Measurements from ENCODE around the gene DENND1C. TPM values are rescaled to one million over a fixed set of nuclear protein-coding genes. Genes with fewer than 3 reads are reported as not detected.

The DENND1C gene
- total RNA-seq, 2 donors from 2014 or later: 0.30 to 0.75 TPM

GRCh38 chr19:6452223-6452614 is 29.4 kb downstream of the DENND1C start:
- Histone ChIP-seq H3K27me3 (no peaks in the 10 kb centered on the region), H3K4me1 (no peaks in the 10 kb centered on the region), H3K36me3 (peaks cover 44% of the 10 kb centered on the region), H3K9me3 (peaks cover 6 to 16% of the 10 kb centered on the region in 2 donors), H3K27ac (no peak overlapping the region), H3K4me3 (no peak overlapping the region)
- no peak for DNase-seq (ENCODE audit: low spot score)
- TF ChIP-seq, protein P1, sequence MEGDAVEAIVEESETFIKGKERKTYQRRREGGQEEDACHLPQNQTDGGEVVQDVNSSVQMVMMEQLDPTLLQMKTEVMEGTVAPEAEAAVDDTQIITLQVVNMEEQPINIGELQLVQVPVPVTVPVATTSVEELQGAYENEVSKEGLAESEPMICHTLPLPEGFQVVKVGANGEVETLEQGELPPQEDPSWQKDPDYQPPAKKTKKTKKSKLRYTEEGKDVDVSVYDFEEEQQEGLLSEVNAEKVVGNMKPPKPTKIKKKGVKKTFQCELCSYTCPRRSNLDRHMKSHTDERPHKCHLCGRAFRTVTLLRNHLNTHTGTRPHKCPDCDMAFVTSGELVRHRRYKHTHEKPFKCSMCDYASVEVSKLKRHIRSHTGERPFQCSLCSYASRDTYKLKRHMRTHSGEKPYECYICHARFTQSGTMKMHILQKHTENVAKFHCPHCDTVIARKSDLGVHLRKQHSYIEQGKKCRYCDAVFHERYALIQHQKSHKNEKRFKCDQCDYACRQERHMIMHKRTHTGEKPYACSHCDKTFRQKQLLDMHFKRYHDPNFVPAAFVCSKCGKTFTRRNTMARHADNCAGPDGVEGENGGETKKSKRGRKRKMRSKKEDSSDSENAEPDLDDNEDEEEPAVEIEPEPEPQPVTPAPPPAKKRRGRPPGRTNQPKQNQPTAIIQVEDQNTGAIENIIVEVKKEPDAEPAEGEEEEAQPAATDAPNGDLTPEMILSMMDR (IDR thresholded peaks at IDR 0.05): no peak

DNA sequence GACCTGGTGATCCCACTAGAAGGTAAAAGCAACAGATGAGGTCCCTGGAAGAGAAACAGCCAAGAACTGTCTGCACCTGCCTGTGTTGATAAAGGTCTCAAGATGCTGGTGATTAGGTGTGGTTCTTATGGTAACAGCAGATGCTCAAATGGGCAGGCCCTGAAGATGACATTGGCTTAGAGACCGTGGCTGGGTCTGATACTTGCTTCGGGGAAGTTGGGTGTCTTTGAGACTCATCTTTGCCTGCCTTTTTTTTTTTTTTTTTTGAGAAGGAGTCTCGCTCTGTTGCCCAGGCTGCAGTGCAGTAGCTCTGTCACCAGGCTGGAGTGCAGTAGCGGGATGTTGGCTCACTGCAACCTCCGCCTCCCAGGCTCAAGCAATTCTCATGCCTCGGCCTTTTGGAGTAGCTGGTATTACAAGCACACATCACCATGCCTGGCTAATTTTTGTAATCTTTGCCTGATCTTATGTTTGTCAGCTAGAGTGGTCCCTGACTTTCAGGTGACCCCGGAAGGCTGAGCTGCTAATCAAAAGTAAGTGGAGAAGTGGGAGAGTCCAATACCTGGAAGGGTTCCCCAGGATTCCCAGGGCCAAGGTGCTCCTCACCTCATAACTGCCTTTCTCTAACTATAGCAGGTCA is 29.9 kb downstream of the DENND1C start:
- Histone ChIP-seq H3K27me3 (no peaks in the 10 kb centered on the region), H3K36me3 (peaks cover 48% of the 10 kb centered on the region)

GRCh38 chr19:6450166-6450565 is 31.4 kb downstream of the DENND1C start:
- no peaks in the 10 kb centered on the region for H3K27me3 ChIP-seq
- H3K27ac ChIP-seq: no peak overlapping the region
- no peak for DNase-seq (ENCODE audit: low spot score)
- H3K36me3 ChIP-seq: peaks cover 44% of the 10 kb centered on the region
- TF ChIP-seq, protein P1 (IDR thresholded peaks at IDR 0.05): no peak
- H3K4me3 ChIP-seq: no peak overlapping the region
- no peaks in the 10 kb centered on the region for H3K4me1 ChIP-seq
- peaks cover 6 to 20% of the 10 kb centered on the region in 2 donors for H3K9me3 ChIP-seq

More for the DNA sequence above, 29.9 kb downstream of the DENND1C start:
- DNase-seq (ENCODE audit: low spot score): no peak
- Histone ChIP-seq H3K9me3 (peaks cover 6 to 16% of the 10 kb centered on the region in 2 donors), H3K4me3 (no peak overlapping the region), H3K4me1 (no peaks in the 10 kb centered on the region), H3K27ac (no peak overlapping the region)
- TF ChIP-seq, protein P1 (IDR thresholded peaks at IDR 0.05): no peak

GRCh38 chr19:6448045-6448444 is 33.5 kb downstream of the DENND1C start:
- no peak for DNase-seq (ENCODE audit: low spot score)
- peaks cover 0 to 6% of the 10 kb centered on the region in 2 donors for H3K9me3 ChIP-seq
- no peak overlapping the region for H3K4me3 ChIP-seq
- no peaks in the 10 kb centered on the region for H3K4me1 ChIP-seq
- H3K27ac ChIP-seq: no peak overlapping the region
- H3K27me3 ChIP-seq: no peaks in the 10 kb centered on the region
- peaks cover 25% of the 10 kb centered on the region for H3K36me3 ChIP-seq
- TF ChIP-seq, protein P1 (IDR thresholded peaks at IDR 0.05): no peak

- Histone ChIP-seq H3K4me3 (no peak overlapping the region), H3K36me3 (peaks cover 15% of the 10 kb centered on the region), H3K9me3 (peaks cover 0 to 6% of the 10 kb centered on the region in 2 donors), H3K27me3 (no peaks in the 10 kb centered on the region), H3K27ac (no peak overlapping the region), H3K4me1 (no peaks in the 10 kb centered on the region)
- TF ChIP-seq, protein P1 (IDR thresholded peaks at IDR 0.05): no peak
- DNase-seq (ENCODE audit: low spot score): no peak
Observed at GRCh38 chr19:6446452-6446851, 35.1 kb downstream of the DENND1C start.

DNA sequence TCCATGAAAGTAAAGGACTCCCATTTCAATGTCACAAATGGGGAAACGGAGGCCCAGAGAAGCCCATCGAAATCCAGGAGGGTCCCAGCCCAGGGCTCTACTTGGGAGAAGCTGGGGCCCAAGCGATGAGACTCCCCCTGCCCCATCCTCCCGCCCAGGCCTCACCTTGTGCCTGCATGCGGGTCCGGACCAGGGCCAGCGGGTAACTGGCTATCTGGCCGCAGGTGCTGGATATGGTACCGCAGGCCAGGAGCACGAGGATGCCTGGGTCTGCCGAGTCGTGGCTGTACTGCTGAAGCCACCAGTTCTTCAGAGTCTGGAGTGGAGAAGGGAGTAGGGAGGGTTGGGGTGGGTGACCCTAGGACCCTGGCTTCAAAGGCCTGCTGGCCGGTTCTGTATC is 37.6 kb downstream of the DENND1C start:
- peaks cover 10% of the 10 kb centered on the region for H3K36me3 ChIP-seq

More for the DNA sequence above, 37.6 kb downstream of the DENND1C start:
- no peak overlapping the region for H3K4me3 ChIP-seq
- no peak for DNase-seq (ENCODE audit: low spot score)
- H3K4me1 ChIP-seq: no peaks in the 10 kb centered on the region
- TF ChIP-seq, protein P1 (IDR thresholded peaks at IDR 0.05): no peak
- H3K27me3 ChIP-seq: no peaks in the 10 kb centered on the region
- no peak overlapping the region for H3K27ac ChIP-seq
- peaks cover 0 to 6% of the 10 kb centered on the region in 2 donors for H3K9me3 ChIP-seq
